Small intestine (tissue), 16 donors: ENCODE data around the gene ABCA9. TPM values are rescaled to one million over a fixed set of nuclear protein-coding genes. Genes with fewer than 3 reads are reported as not detected.

Experiments used
- DNase-seq, 2 donors: peaks; one replicate each; pipeline versions ENCODE4 v3.0.0 to v3.0.0-alpha.2; 2013
- FAIRE-seq: peaks from 2 replicates; lab custom pipeline; 2012; peaks lifted over from hg19 to GRCh38; lab: Jason Lieb, UNC
- H3K27ac ChIP-seq, 3 donors: one replicate each; pipeline ENCODE4 v1.5.1; 2013; ENCODE audit warnings: low read length in 2 of 3, mild to moderate bottlenecking in 2 of 3, control low read depth in 1 of 3, inconsistent platforms in 1 of 3, low read depth in 1 of 3, moderate library complexity in 1 of 3
- H3K27me3 ChIP-seq, 3 donors: one replicate each; pipeline ENCODE4 v1.6.1; 2013; ENCODE audit warnings: low read length in 3 of 3, inconsistent platforms in 1 of 3; ENCODE audit not compliant: control insufficient read depth in 3 of 3, insufficient read depth in 3 of 3
- H3K36me3 ChIP-seq, 3 donors: one replicate each; pipeline ENCODE4 v1.6.1; 2013; ENCODE audit warnings: low read length in 3 of 3, inconsistent platforms in 1 of 3, low read depth in 1 of 3, mild to moderate bottlenecking in 1 of 3, moderate library complexity in 1 of 3; ENCODE audit not compliant: control insufficient read depth in 3 of 3, insufficient read depth in 2 of 3
- H3K4me1 ChIP-seq, 3 donors: one replicate each; pipeline ENCODE4 v1.6.1; 2013; ENCODE audit warnings: low read length in 2 of 3, inconsistent platforms in 1 of 3, low read depth in 1 of 3, mild to moderate bottlenecking in 1 of 3, moderate library complexity in 1 of 3; ENCODE audit not compliant: control insufficient read depth in 3 of 3, insufficient read depth in 2 of 3
- H3K4me3 ChIP-seq, 3 donors: one replicate each; pipeline ENCODE4 v1.5.1; 2013; ENCODE audit warnings: low read length in 3 of 3, control low read depth in 1 of 3, inconsistent platforms in 1 of 3, low read depth in 1 of 3, mild to moderate bottlenecking in 1 of 3, moderate library complexity in 1 of 3
- H3K9me3 ChIP-seq, 2 donors: one replicate each; pipeline ENCODE4 v1.6.1; 2013; ENCODE audit warnings: low read depth in 1 of 2, low read length in 1 of 2; ENCODE audit not compliant: control insufficient read depth in 2 of 2, insufficient read depth in 1 of 2
- WGBS, 3 donors: extraction: QIAGEN DNeasy Blood & Tissue Kit; methylation state at CpG; one replicate each; pipeline ENCODE4 v1.1.7; 2013; 5-methylcytosine and 5-hydroxymethylcytosine counted together
- long read RNA-seq, 10 donors: transcript quantifications; one replicate each; lab custom pipeline, GENCODE V29; 2026
- polyA plus RNA-seq, 4 donors: library from polyadenylated mRNA; stranded (reverse) in 3 of 4; unstranded in 1 of 4; fragments of 200-250 nt in 3 of 4; fragments of 120-200 nt in 1 of 4; gene quantifications; one replicate each; pipeline versions ENCODE4 v1.2.1 to v1.2.3, GENCODE V29; 2013
- donor health status: healthy with polysubstance abuse.
- donor health status: control.
- donor health status: control.
- donor health status: Bipolar disorder and iron deficiency.
- donor health status: healthy.

Gene ABCA9
- polyA plus RNA-seq: 1 to 10 TPM in 1 of 4 donors, under 1 TPM in 3; 0.52 to 2.4 (median 0.72) TPM
- long read RNA-seq, donor 1: 0 reads
- long read RNA-seq, donor 2: 0 reads
- long read RNA-seq, donor 3: 0 reads
- long read RNA-seq, donor 4: 0 reads
- long read RNA-seq, donor 5: 0 reads
- long read RNA-seq, donor 6: 0 reads
- long read RNA-seq, donor 7, full-length matches to known transcripts: 1 of 7 reads
- long read RNA-seq, donor 7, partial matches to known transcripts: 6 of 7 reads
- long read RNA-seq, donor 7, other reads (novel, unspliced or antisense): 0 of 7 reads
- long read RNA-seq, donor 8: 0 reads
- long read RNA-seq, donor 9: 0 reads
- long read RNA-seq, donor 10: 0 reads

GRCh38 chr17:69060822-69061221, at the start of gene ABCA9:
ABCA9 (minus strand) TSS chr17:69060927; CDS start chr17:69051126, 9,801 bp downstream.
- no peaks in the 10 kb centered on the region for H3K4me1 ChIP-seq
- no peaks in the 10 kb centered on the region for H3K9me3 ChIP-seq
- H3K27ac ChIP-seq: no peak within 1 kb of the TSS
- H3K4me3 ChIP-seq: no peak within 1 kb of the TSS
- H3K27me3 ChIP-seq: no peaks in the 10 kb centered on the region
- no peak for FAIRE-seq
- no peaks in the 10 kb centered on the region for H3K36me3 ChIP-seq
- 43 to 65% (median 61%) methylated on average over 2 of the region's 2 CpGs for WGBS, 3 donors
- no peak for DNase-seq

GRCh38 chr17:69105907-69106730, 45.4 kb upstream of the ABCA9 start:
- DNase-seq (no peak), FAIRE-seq (no peak)
- Histone ChIP-seq H3K27me3 (no peaks in the 10 kb centered on the region), H3K9me3 (no peaks in the 10 kb centered on the region), H3K4me1 (peaks cover 0 to 4% (median 0%) of the 10 kb centered on the region in 3 donors), H3K36me3 (no peaks in the 10 kb centered on the region), H3K4me3 (no peak overlapping the region), H3K27ac (no peak overlapping the region)
- WGBS, 3 donors: 87 to 90% (median 87%) methylated on average over 10 of the region's 10 CpGs

GRCh38 chr17:69103557-69104233, 43.0 kb upstream of the ABCA9 start:
- 75 to 83% (median 80%) methylated on average over 9 of the region's 9 CpGs for WGBS, 3 donors
- no peak for FAIRE-seq

GRCh38 chr17:69098625-69099024, 37.9 kb upstream of the ABCA9 start:
- WGBS, 3 donors: 88 to 96% (median 94%) methylated on average over 4 of the region's 4 CpGs
- no peak for FAIRE-seq
- H3K27ac ChIP-seq: no peak overlapping the region

More at GRCh38 chr17:69103557-69104233, 43.0 kb upstream of the ABCA9 start:
- Histone ChIP-seq H3K4me1 (peaks cover 0 to 4% (median 0%) of the 10 kb centered on the region in 3 donors), H3K36me3 (no peaks in the 10 kb centered on the region), H3K27ac (no peak overlapping the region), H3K27me3 (no peaks in the 10 kb centered on the region), H3K4me3 (no peak overlapping the region), H3K9me3 (no peaks in the 10 kb centered on the region)
- DNase-seq: peak in 1 of 2 donors; percentile 61

GRCh38 chr17:69096541-69096940, 35.8 kb upstream of the ABCA9 start:
- FAIRE-seq (no peak), DNase-seq (no peak)
- 77 to 85% (median 82%) methylated on average over 1 of the region's 1 CpG for whole genome bisulfite sequencing, 3 donors
- no peaks in the 10 kb centered on the region for H3K9me3 ChIP-seq
- no peak overlapping the region for H3K4me3 ChIP-seq
- peaks cover 0 to 3% (median 0%) of the 10 kb centered on the region in 3 donors for H3K4me1 ChIP-seq
- H3K27me3 ChIP-seq: no peaks in the 10 kb centered on the region
- H3K27ac ChIP-seq: no peak overlapping the region
- H3K36me3 ChIP-seq: no peaks in the 10 kb centered on the region

More at GRCh38 chr17:69098625-69099024, 37.9 kb upstream of the ABCA9 start:
- no peaks in the 10 kb centered on the region for H3K9me3 ChIP-seq
- no peaks in the 10 kb centered on the region for H3K36me3 ChIP-seq
- H3K27me3 ChIP-seq: no peaks in the 10 kb centered on the region
- H3K4me1 ChIP-seq: no peaks in the 10 kb centered on the region
- H3K4me3 ChIP-seq: no peak overlapping the region
- DNase-seq: no peak

GRCh38 chr17:69093995-69094394, 33.3 kb upstream of the ABCA9 start:
- Histone ChIP-seq H3K36me3 (no peaks in the 10 kb centered on the region), H3K4me1 (peaks cover 0 to 3% (median 0%) of the 10 kb centered on the region in 3 donors), H3K27ac (no peak overlapping the region), H3K9me3 (no peaks in the 10 kb centered on the region), H3K27me3 (no peaks in the 10 kb centered on the region), H3K4me3 (no peak overlapping the region)
- 93 to 97% (median 94%) methylated on average over 2 of the region's 2 CpGs for WGBS, 3 donors
- FAIRE-seq: no peak
- DNase-seq: no peak

- H3K4me1 ChIP-seq: peaks cover 0 to 3% (median 0%) of the 10 kb centered on the region in 3 donors
- H3K27ac ChIP-seq: no peak overlapping the region
- peak; percentile 44 to 46 for DNase-seq
- H3K36me3 ChIP-seq: no peaks in the 10 kb centered on the region
- no peaks in the 10 kb centered on the region for H3K27me3 ChIP-seq
- FAIRE-seq: no peak
- WGBS, 3 donors: 19 to 38% (median 23%) methylated on average over 8 of the region's 8 CpGs
- peak overlapping the region in 1 of 3 donors; percentile 2 for H3K4me3 ChIP-seq
- H3K9me3 ChIP-seq: no peaks in the 10 kb centered on the region
Measured at GRCh38 chr17:69093279-69093789, 32.6 kb upstream of the ABCA9 start.

GRCh38 chr17:69090365-69090764, 29.6 kb upstream of the ABCA9 start:
- DNase-seq (no peak), FAIRE-seq (no peak)
- Histone ChIP-seq H3K27ac (no peak overlapping the region), H3K36me3 (no peaks in the 10 kb centered on the region), H3K9me3 (no peaks in the 10 kb centered on the region), H3K27me3 (no peaks in the 10 kb centered on the region), H3K4me3 (no peak overlapping the region), H3K4me1 (peaks cover 0 to 3% (median 0%) of the 10 kb centered on the region in 3 donors)
- WGBS, 3 donors: 69 to 81% (median 78%) methylated on average over 4 of the region's 4 CpGs
